PC-9 (cell line): ENCODE data around the gene MBD2. TPM values are rescaled to one million over a fixed set of nuclear protein-coding genes. Genes with fewer than 3 reads are reported as not detected.

Source experiments
- BruUV-seq: library from RNA; stranded (reverse); fragments of 400-500 nt; replicated peaks from 2 replicates; lab custom pipeline; 2021; lab: Mats Ljungman, UMichigan
- CTCF ChIA-PET: fragments of 300-600 bp; sonication (Branson Sonifier 250); formaldehyde crosslinking; loops from one replicate; lab custom pipeline; 2022; ENCODE audit warnings: antibody characterized with exemption; lab: Charles Lee
- POLR2A ChIA-PET: fragments of 300-600 bp; sonication (Branson Sonifier 250); formaldehyde crosslinking; loops from one replicate; lab custom pipeline; 2022; ENCODE audit warnings: antibody characterized with exemption; ENCODE audit not compliant: unreplicated experiment; lab: Charles Lee
- DNase-seq, 2 experiments: peaks; one replicate each; pipeline versions ENCODE4 v3.0.0 to v3.0.0-alpha.2; 2015 to 2022; ENCODE audit warnings: mixed read lengths in 1 of 2
- H2AFZ ChIP-seq: fragments of 200-600 bp; sonication (generic); 2 replicates; pipeline ENCODE4 v1.8.1; 2017; ENCODE audit warnings: antibody characterized with exemption
- H3F3A ChIP-seq: fragments of 200-600 bp; sonication (generic); 2 replicates; pipeline ENCODE4 v1.8.1; 2017; ENCODE audit warnings: antibody characterized with exemption, mild to moderate bottlenecking, low read depth; ENCODE audit not compliant: insufficient read depth
- H3K27ac ChIP-seq: fragments of 200-600 bp; sonication (generic); 2 replicates; pipeline ENCODE4 v1.6.1; 2016; ENCODE audit warnings: mixed run types
- H3K27me3 ChIP-seq: fragments of 200-600 bp; sonication (generic); 2 replicates; pipeline ENCODE4 v1.6.1; 2016; ENCODE audit warnings: low read depth, mixed run types; ENCODE audit not compliant: insufficient read depth
- H3K36me3 ChIP-seq: fragments of 200-600 bp; sonication (generic); 2 replicates; pipeline ENCODE4 v1.6.1; 2016; ENCODE audit warnings: low read depth, mixed run types
- H3K4me1 ChIP-seq: fragments of 200-600 bp; sonication (generic); replicated peaks from 2 replicates; pipeline ENCODE4 v1.6.1; 2016; ENCODE audit warnings: mixed run types; ENCODE audit not compliant: insufficient read depth
- H3K4me2 ChIP-seq: fragments of 200-600 bp; sonication (generic); 2 replicates; pipeline ENCODE4 v1.6.1; 2017; ENCODE audit warnings: mixed run types
- H3K4me3 ChIP-seq: fragments of 200-600 bp; sonication (generic); 2 replicates; pipeline ENCODE4 v1.6.1; 2016; ENCODE audit warnings: mixed run types
- H3K79me2 ChIP-seq: fragments of 200-600 bp; sonication (generic); 2 replicates; pipeline ENCODE4 v1.6.1; 2017; ENCODE audit warnings: low read depth, mixed run types
- H3K9me2 ChIP-seq: fragments of 200-600 bp; sonication (generic); 2 replicates; pipeline ENCODE4 v1.8.1; 2017; ENCODE audit warnings: mild to moderate bottlenecking; ENCODE audit not compliant: insufficient read depth
- H3K9me3 ChIP-seq: fragments of 200-600 bp; sonication (generic); 2 replicates; pipeline ENCODE4 v1.8.1; 2016; ENCODE audit warnings: low read depth; ENCODE audit not compliant: insufficient read depth
- H4K20me1 ChIP-seq: fragments of 200-600 bp; sonication (generic); 2 replicates; pipeline ENCODE4 v1.8.1; 2017; ENCODE audit not compliant: insufficient read depth
- EZH2 ChIP-seq: fragments of 200-600 bp; sonication (generic); IDR thresholded peaks from 2 replicates; pipeline ENCODE4 v1.8.0; 2017; ENCODE audit warnings: antibody characterized with exemption, low read depth
- intact Hi-C: fragments of 100-400 bp; cut with micrococcal nuclease; formaldehyde crosslinking; loops from one replicate; pipeline ENCODE4 v1.10.0; 2022; ENCODE audit not compliant: unreplicated experiment
- total RNA-seq: library from RNA; stranded (reverse); gene quantifications from 2 replicates; pipeline ENCODE4 v1.2.3, GENCODE V29; 2021
- TF ChIP-seq, protein P1 (sequence below): fragments of 200-600 bp; sonication (generic); conservative IDR thresholded peaks from 2 replicates; pipeline ENCODE4 v1.6.1; 2017; ENCODE audit warnings: mixed run types, antibody characterized with exemption, mild to moderate bottlenecking, moderate library complexity

MBD2 gene
- total RNA-seq, 1 experiment from 2014 or later: 72.0 TPM

DNA sequence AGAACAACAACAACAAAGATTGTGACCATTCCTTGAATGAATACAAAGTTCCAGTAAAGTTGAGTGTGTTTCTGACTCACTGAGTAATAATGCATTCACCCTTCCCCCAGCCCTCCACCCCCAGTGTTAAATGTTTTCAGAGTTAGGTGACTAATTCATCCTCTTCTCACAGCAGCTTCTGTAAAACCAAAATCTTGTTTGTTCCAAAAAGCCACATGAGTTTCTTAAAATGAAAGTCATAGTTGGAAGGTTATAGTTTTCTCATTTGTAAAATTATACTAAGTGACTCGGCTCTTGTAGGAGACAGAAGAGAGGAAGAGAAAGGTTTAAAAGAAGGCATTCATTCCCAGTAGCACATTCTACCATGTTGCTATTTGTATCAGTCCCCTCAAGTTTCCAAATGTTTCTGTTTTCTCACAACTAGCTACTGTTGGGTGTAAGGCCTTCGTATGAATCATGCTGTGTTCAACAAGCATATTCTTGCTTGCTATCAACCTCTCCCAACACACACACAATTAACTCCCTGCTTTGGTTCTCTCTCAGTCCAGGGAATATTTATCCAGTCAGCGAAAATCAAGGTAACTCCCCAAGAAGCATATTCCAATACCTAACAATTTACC is 75.3 kb downstream of the MBD2 start:
- Histone ChIP-seq H3K9me2 (no peaks in the 10 kb centered on the region), H3K9me3 (no peaks in the 10 kb centered on the region), H3K27me3 (no peaks in the 10 kb centered on the region), H3K36me3 (no peaks in the 10 kb centered on the region), H2AFZ (peak overlapping the region; percentile 21; the same call in 1 of the 2 replicates), H4K20me1 (no peaks in the 10 kb centered on the region), H3K4me2 (peak overlapping the region; percentile 71), H3F3A (peaks cover 31% of the 10 kb centered on the region), H3K27ac (peak overlapping the region; percentile 89), H3K4me1 (peaks cover 32% of the 10 kb centered on the region), H3K4me3 (peak overlapping the region; percentile 36; the same call in 1 of the 2 replicates), H3K79me2 (no peaks in the 10 kb centered on the region)
- intact Hi-C loops: loop anchor here (1.0 kb wide), 1 partner anchor 74 kb away; no protein-coding TSS in a partner anchor
- ChIA-PET POLR2A (interaction anchor here (0.7 kb wide), 1 partner anchor 89 kb away, joined by 10 read pairs; no protein-coding TSS in a partner anchor), CTCF (no interaction called here)
- BruUV-seq: no TSS peak
- TF ChIP-seq EZH2: no peak
- TF ChIP-seq, protein P1, sequence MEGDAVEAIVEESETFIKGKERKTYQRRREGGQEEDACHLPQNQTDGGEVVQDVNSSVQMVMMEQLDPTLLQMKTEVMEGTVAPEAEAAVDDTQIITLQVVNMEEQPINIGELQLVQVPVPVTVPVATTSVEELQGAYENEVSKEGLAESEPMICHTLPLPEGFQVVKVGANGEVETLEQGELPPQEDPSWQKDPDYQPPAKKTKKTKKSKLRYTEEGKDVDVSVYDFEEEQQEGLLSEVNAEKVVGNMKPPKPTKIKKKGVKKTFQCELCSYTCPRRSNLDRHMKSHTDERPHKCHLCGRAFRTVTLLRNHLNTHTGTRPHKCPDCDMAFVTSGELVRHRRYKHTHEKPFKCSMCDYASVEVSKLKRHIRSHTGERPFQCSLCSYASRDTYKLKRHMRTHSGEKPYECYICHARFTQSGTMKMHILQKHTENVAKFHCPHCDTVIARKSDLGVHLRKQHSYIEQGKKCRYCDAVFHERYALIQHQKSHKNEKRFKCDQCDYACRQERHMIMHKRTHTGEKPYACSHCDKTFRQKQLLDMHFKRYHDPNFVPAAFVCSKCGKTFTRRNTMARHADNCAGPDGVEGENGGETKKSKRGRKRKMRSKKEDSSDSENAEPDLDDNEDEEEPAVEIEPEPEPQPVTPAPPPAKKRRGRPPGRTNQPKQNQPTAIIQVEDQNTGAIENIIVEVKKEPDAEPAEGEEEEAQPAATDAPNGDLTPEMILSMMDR: no peak
- DNase-seq: peak; percentile 47 to 91

DNA sequence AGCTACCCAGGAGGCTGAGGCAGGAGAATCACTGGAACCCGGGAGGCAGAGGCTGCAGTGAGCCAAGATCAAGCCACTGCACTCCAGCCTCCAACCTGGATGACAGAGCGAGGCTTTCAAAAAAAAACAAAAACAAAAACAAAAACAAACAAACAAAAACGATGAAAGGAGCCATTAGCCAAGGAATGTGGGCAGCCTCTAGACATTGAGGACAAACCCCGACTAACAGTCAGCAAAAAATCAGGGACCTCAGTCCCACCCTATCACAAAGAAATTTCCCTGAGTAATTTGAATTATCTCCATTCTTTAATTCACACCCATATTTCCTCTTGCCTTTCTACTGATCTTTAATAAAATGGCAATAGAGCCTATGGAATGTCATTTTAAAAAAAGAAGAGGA is 75.8 kb downstream of the MBD2 start:
- TSS peak; percentile 23 for BruUV-seq
- Histone ChIP-seq H3K79me2 (no peaks in the 10 kb centered on the region), H3K4me3 (peak overlapping the region; percentile 36; the same call in 1 of the 2 replicates), H3F3A (peaks cover 31% of the 10 kb centered on the region), H3K27me3 (no peaks in the 10 kb centered on the region), H3K27ac (peak overlapping the region; percentile 89), H3K36me3 (no peaks in the 10 kb centered on the region), H3K9me2 (no peaks in the 10 kb centered on the region), H3K9me3 (peaks cover under 1% of the 10 kb centered on the region; the same call in 1 of the 2 replicates), H3K4me2 (peak overlapping the region; percentile 71), H2AFZ (no peak overlapping the region), H3K4me1 (peaks cover 32% of the 10 kb centered on the region), H4K20me1 (no peaks in the 10 kb centered on the region)
- no peak for TF ChIP-seq EZH2
- TF ChIP-seq, protein P1: no peak
- intact Hi-C loops: loop anchor here (1.0 kb wide), 1 partner anchor 75 kb away; no protein-coding TSS in a partner anchor
- CTCF ChIA-PET: interaction anchor here (0.6 kb wide), 1 partner anchor 24 kb away, joined by 7 read pairs; no protein-coding TSS in a partner anchor
- POLR2A ChIA-PET: no interaction called here
- no peak for DNase-seq

DNA sequence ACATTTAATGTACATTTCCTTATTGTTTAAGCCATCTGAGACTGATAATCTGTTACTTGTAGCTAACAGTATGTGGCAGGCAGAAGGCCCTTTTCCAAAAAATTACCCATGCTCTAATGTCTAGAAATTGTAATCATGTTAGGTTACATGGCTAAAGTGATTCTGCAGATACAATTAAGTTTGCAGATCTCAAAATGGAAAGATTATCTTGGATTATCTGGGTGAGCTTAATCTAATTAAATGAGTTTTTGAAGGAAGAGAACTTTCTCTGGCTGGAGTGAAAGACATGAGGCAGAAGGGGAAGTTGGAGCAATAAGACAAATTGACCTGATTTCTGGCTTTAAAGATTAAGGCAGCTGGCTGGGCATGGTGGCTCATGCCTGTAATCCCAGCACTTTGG is 76.3 kb downstream of the MBD2 start:
- Histone ChIP-seq H3K79me2 (no peaks in the 10 kb centered on the region), H3K36me3 (no peaks in the 10 kb centered on the region), H3K4me1 (peaks cover 32% of the 10 kb centered on the region), H3K4me3 (no peak overlapping the region), H4K20me1 (no peaks in the 10 kb centered on the region), H3K4me2 (peak overlapping the region; percentile 71; the same call in 1 of the 2 replicates), H3K27me3 (no peaks in the 10 kb centered on the region), H3K27ac (peak overlapping the region; percentile 89), H2AFZ (no peak overlapping the region), H3K9me2 (no peaks in the 10 kb centered on the region), H3F3A (peaks cover 31% of the 10 kb centered on the region), H3K9me3 (peaks cover 3% of the 10 kb centered on the region; the same call in 1 of the 2 replicates)
- intact Hi-C loops: no loop called here
- no peak for DNase-seq
- ChIA-PET CTCF (interaction anchor here (0.6 kb wide), 1 partner anchor 23 kb away, joined by 7 read pairs; no protein-coding TSS in a partner anchor), POLR2A (no interaction called here)
- BruUV-seq: no TSS peak
- TF ChIP-seq EZH2: no peak
- TF ChIP-seq, protein P1: no peak
